Measurements from ENCODE around the gene RAP1GAP2. TPM values are rescaled to one million over a fixed set of nuclear protein-coding genes. Genes with fewer than 3 reads are reported as not detected.

The RAP1GAP2 gene
- total RNA-seq, 1 experiment from 2014 or later, result 1.3 TPM

GRCh38 chr17:2995886-2996809 is 199.9 kb downstream of the RAP1GAP2 start:
- no peak for DNase-seq (ENCODE audit: low read depth)

DNA sequence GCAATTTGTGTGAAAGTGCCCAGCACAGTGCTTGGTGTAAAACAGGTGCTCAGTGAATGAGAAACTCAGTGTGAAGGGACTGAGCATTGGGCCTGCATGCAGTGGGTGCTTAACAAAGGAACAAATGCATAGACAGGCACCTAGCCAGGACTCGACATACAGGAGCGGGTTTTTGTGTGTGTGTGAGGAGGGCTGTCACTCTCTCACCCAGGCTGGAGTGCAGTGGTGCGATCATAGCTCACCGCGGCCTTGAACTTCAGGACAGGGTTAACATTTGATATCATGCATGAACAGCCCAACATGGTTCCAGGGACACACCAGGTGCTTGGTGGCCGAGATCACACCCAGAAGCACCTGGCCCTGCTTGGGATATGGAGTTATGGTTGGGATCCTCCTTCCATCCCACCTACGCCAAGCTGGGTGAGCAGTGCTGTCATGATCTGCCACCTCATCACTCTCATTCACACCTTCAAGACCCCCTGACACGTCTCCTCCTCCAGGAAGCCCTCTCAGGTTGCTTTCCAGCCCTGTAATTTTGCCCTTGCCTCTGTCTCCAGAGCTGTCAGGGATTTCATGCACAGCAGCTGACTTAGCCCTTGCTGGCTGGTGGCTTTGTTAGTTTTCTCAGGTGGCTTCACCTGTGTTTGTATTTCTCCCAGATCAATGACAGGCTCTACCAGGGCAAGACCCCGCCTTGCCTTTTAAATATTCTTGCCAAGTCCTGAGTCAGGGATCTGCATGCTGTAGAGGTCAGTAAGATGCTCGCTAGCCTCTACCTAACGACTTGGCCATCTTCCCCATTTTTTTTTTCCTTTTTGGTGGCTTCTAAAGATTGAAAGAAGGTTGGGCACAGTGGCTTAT is 200.8 kb downstream of the RAP1GAP2 start:
- DNase-seq (ENCODE audit: low read depth), result no peak

DNA sequence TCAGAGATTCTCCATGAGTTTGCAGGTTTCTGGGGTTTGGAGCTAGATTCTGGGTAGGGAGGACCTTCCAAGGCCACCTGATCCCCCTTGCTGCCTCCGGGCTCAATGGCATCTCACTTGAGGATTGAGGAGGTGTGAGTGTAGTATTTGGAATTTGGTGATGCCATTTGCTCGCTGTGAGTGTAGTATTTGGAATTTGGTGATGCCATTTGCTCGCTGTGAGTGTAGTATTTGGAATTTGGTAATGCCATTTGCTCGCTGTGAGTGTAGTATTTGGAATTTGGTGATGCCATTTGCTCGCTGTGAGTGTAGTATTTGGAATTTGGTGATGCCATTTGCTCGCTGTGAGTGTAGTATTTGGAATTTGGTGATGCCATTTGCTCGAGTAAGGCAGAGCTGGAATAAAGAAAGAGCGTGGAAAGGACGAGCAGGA is 202.2 kb downstream of the RAP1GAP2 start:
- DNase-seq (ENCODE audit: low read depth), result peak; percentile 58

GRCh38 chr17:3002538-3003295 is 206.5 kb downstream of the RAP1GAP2 start:
- peak; percentile 61 for DNase-seq (ENCODE audit: low read depth)

GRCh38 chr17:3003296-3004149 is 207.3 kb downstream of the RAP1GAP2 start:
- DNase-seq (ENCODE audit: low read depth), result no peak

- DNase-seq (ENCODE audit: low read depth), result peak; percentile 94
Observed at GRCh38 chr17:3004150-3004801, 208.0 kb downstream of the RAP1GAP2 start.

- DNase-seq (ENCODE audit: low read depth), result no peak
Observed at GRCh38 chr17:3004925-3005324, 208.7 kb downstream of the RAP1GAP2 start.

DNA sequence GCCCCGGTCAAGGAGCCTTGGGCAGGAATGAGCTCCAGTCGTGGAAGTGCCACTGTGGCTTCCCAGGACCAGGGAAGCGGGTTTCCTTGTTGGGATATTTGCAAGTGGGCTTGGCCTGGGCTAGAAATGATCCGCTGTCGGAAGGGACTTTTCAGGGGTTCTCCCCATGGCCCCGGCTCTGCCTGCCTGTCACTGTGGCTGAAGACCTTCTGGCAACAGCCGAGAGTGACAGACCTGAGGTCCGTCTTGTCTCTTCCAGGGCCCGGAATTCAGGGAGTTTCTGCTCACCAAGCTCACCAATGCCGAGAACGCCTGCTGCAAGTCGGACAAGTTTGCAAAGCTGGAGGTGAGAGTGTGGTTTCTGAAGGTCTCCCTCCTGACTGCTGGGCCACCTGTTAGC is 209.5 kb downstream of the RAP1GAP2 start:
- DNase-seq (ENCODE audit: low read depth), result no peak

- DNase-seq (ENCODE audit: low read depth), result no peak
Observed at GRCh38 chr17:3006801-3007200, 210.6 kb downstream of the RAP1GAP2 start.

DNA sequence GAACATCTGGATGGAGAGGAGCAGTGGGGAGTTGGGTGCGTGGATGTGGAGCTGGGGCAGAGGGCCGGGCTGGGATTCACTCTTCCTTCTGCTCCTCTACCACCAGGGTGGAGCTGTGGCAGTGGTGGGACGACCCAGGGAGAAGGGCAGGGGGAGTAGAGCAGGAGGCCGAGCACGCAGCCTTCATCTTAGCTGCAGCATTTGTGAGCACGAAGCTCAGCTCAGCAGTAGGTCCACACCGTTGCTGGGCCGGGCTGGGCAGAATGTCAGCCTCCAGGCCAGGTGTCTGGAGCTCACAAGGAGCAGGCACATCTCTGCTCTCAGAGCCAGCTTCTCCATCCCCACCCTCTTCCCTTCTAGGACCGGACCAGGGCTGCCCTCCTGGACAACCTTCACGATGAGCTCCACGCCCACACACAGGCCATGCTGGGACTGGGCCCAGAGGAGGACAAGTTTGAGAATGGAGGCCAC is 211.4 kb downstream of the RAP1GAP2 start:
- DNase-seq (ENCODE audit: low read depth), result no peak

DNA sequence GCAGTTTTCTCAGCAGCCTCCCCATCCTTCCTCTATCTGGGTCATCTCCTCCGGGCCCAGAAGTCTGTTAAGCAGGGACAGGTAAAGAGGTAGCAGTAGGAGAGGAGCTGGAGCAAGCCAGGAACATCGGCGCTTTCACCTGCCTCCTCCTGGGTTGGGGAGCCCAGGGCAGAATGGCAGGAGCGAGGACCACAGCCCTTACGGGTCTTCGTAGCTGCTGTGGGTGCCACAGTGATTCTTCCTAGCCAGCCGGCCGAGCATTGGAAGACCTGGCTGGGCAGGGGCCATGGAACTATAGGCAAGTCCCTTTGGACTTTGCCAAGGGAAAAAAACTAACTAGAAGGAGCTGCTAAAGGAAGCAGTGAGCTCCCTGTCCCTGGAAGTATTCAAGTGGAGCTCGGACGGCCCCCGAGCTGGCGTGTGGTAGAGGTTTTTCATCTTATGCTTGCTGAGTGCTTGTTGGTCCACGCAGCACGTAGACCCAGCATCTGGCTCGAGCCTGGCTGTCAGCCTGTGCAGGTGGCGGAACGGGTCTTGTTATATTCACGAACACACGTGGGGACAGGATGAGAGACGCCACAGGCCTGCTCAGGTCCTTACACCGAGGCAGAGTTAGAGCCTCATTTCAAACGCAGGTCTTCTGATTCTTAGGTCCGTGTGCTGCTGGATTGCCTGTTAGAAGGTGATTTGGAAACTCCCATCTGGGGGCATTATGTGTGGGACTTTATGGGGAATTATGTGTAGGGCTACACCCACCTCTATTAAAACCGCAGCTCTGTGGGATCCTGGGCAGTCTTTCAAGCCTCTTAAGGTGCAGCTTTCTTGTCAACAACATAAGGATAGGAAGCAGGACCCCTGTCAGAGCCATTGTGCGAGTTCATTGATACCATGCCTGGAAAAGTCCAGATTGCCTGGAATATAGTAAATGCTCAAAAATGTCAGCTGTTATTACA is 212.4 kb downstream of the RAP1GAP2 start:
- DNase-seq (ENCODE audit: low read depth), result no peak

GRCh38 chr17:3009411-3009920 is 213.2 kb downstream of the RAP1GAP2 start:
- no peak for DNase-seq (ENCODE audit: low read depth)

- DNase-seq (ENCODE audit: low read depth), result no peak
Observed at GRCh38 chr17:3011891-3012290, 215.7 kb downstream of the RAP1GAP2 start.

- DNase-seq (ENCODE audit: low read depth), result peak; percentile 50
Observed at GRCh38 chr17:3012926-3013581, 216.8 kb downstream of the RAP1GAP2 start.

DNA sequence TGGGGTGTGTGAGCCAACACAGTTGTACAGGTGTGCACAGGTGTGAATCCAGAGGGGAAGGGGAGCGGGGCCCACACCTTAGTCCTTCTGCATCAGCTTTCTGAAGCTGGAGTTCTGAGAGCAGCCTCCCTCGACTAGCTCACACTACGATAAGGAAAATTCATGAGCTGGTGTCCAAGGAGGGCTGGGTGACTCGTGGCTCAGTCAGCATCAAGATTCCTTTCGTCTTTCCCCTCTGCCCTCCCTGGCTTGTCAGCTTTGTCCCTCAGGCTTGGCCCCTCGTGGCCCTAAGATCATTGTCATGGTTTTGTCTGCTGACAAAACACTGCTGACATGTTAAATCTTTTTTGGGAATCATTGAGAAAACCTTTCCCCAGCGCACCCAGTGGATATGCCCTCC is 219.7 kb downstream of the RAP1GAP2 start:
- DNase-seq (ENCODE audit: low read depth), result peak; percentile 21

GRCh38 chr17:3017936-3018335 is 221.7 kb downstream of the RAP1GAP2 start:
- no peak for DNase-seq (ENCODE audit: low read depth)

DNA sequence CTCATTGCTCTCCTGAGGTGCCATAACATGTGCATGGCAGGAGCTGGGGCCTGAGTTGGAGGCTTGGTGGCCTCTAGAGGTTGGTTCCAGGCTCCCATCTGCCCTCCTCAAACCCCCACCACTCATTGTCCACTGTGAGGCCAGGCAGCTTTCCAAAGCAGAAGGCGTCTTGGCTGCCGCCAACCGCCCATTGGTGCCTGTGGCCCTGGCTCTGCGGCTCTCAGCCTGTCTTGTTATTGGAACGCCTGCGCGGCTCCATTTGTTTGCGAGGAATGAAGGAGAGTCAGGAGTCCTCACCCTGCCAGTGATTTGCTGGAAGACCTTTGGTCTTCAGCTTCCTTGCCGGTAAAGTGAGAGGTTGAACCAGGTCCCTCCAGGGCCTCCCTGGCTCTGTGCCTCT is 223.5 kb downstream of the RAP1GAP2 start:
- no peak for DNase-seq (ENCODE audit: low read depth)

- no peak for DNase-seq (ENCODE audit: low read depth)
Observed at GRCh38 chr17:3020381-3020780, 224.1 kb downstream of the RAP1GAP2 start.
